ENCODE data around the gene ANLN.

- TF ChIP-seq POLR2A (IDR thresholded peaks at IDR 0.05): no peak
- no peak for TF ChIP-seq CTCF (IDR thresholded peaks at IDR 0.05 in 4 of 5, conservative IDR thresholded peaks at IDR 0.05 in 1 of 5)
Observed at GRCh38 chr7:36360244-36360643, 29.4 kb upstream of the ANLN start.
